Kidney (tissue), 14 donors: Measurements from ENCODE around the gene HAUS8. TPM values are rescaled to one million over a fixed set of nuclear protein-coding genes. Genes with fewer than 3 reads are reported as not detected.
"Not testable (repeated sequence)": the region's sequence is repeated elsewhere in the genome, so short reads cannot be mapped to it uniquely, and the experiment has no call there.

ENCODE experiments used
- DNase-seq, 5 donors: peaks; one replicate each; pipeline ENCODE4 v3.0.0-alpha.2; 2013 to 2020
- FAIRE-seq: peaks from 2 replicates; lab custom pipeline; 2012; peaks lifted over from hg19 to GRCh38; lab: Jason Lieb, UNC
- H3K27ac ChIP-seq, 2 donors: one replicate each; pipeline ENCODE4 v1.7.0; 2013; ENCODE audit warnings: low read depth in 2 of 2, low read length in 2 of 2, inconsistent platforms in 1 of 2
- H3K27me3 ChIP-seq: one replicate; pipeline ENCODE4 v1.7.1; 2013; ENCODE audit warnings: low read length, inconsistent platforms; ENCODE audit not compliant: control insufficient read depth, insufficient read depth
- H3K36me3 ChIP-seq, 3 donors: one replicate each; pipeline versions ENCODE4 v1.7.0 to v1.7.1; 2013; ENCODE audit warnings: low read length in 3 of 3, control low read depth in 1 of 3, inconsistent platforms in 1 of 3; ENCODE audit not compliant: insufficient read depth in 3 of 3, control insufficient read depth in 2 of 3
- H3K4me1 ChIP-seq, 3 donors: one replicate each; pipeline versions ENCODE4 v1.7.0 to v1.7.1; 2013; ENCODE audit warnings: low read length in 3 of 3, inconsistent platforms in 1 of 3, low read depth in 1 of 3; ENCODE audit not compliant: control insufficient read depth in 2 of 3, insufficient read depth in 2 of 3
- H3K4me3 ChIP-seq, 3 donors: one replicate each; pipeline versions ENCODE4 v1.7.0 to v1.8.1; 2013; ENCODE audit warnings: low read length in 3 of 3, control low read depth in 1 of 3, inconsistent platforms in 1 of 3
- H3K9ac ChIP-seq, 3 donors: one replicate each; pipeline versions ENCODE4 v1.7.0 to v1.7.1; 2013; ENCODE audit warnings: low read length in 3 of 3, control low read depth in 1 of 3, inconsistent platforms in 1 of 3
- H3K9me3 ChIP-seq, 3 donors: one replicate each; pipeline versions ENCODE4 v1.7.0 to v1.7.1; 2013; ENCODE audit warnings: low read length in 3 of 3, control low read depth in 1 of 3, inconsistent platforms in 1 of 3; ENCODE audit not compliant: control insufficient read depth in 2 of 3, insufficient read depth in 1 of 3
- CTCF ChIP-seq: IDR thresholded peaks from 3 replicates; pipeline ENCODE4 v1.5.1; 2012; ENCODE audit warnings: mild to moderate bottlenecking, moderate library complexity, borderline replicate concordance; ENCODE audit not compliant: insufficient read depth; ENCODE audit errors: extremely low read depth
- intact Hi-C: fragments of 100-400 bp; cut with DNase I; formaldehyde crosslinking; loops from one replicate; pipeline ENCODE4 v1.11.1; 2022
- polyA plus RNA-seq: library from polyadenylated mRNA; stranded (reverse); fragments of 350-450 nt; fragmentation: Illumina TruSeq; extraction: RNeasy Lipid Tissue Mini Kit (QIAGEN cat#74804); gene quantifications from one replicate; pipeline ENCODE4 v1.2.3, GENCODE V29; 2014; ENCODE audit warnings: low read depth, low replicate concordance; ENCODE audit not compliant: insufficient read depth
- total RNA-seq: library from RNA; stranded (reverse); fragmentation: NEBNext Ultra II Directional; extraction: Animal tissue kit (Norgen Biotek cat#: 25700); gene quantifications from one replicate; pipeline ENCODE4 v1.2.1, GENCODE V29; 2021
- donor health status: control.
- donor health status: control.
- donor health status: control.
- donor health status: control.
- donor health status: control.
- donor health status: DM: yes; HTN: yes; CAD: no.
- donor health status: Normal renal cell carcinoma (clear cell type).

The HAUS8 gene
- total and polyA plus RNA-seq, 2 donors from 2014 or later: 5.2 to 6.9 TPM

GRCh38 chr19:17098326-17098725, 23.1 kb upstream of the HAUS8 start:
- Histone ChIP-seq H3K36me3 (peaks cover 0 to 4% (median 3%) of the 10 kb centered on the region in 3 donors), H3K27ac (no peak overlapping the region), H3K4me1 (peaks cover 0 to 2% (median 0%) of the 10 kb centered on the region in 3 donors), H3K9me3 (no peaks in the 10 kb centered on the region), H3K27me3 (no peaks in the 10 kb centered on the region), H3K4me3 (no peak overlapping the region), H3K9ac (no peak overlapping the region)
- intact Hi-C loops: no loop called here
- no peak for TF ChIP-seq CTCF
- no peak for FAIRE-seq
- DNase-seq: no peak

- Histone ChIP-seq H3K36me3 (peaks cover 0 to 4% (median 0%) of the 10 kb centered on the region in 3 donors), H3K27me3 (no peaks in the 10 kb centered on the region), H3K27ac (peak overlapping the region in 1 of 2 donors; percentile 45), H3K4me3 (no peak overlapping the region), H3K9me3 (no peaks in the 10 kb centered on the region), H3K4me1 (peaks cover 0 to 2% (median 0%) of the 10 kb centered on the region in 3 donors), H3K9ac (no peak overlapping the region)
- intact Hi-C loops: no loop called here
- DNase-seq (no peak), FAIRE-seq (no peak)
- no peak for TF ChIP-seq CTCF
Observed at GRCh38 chr19:17097593-17098126, 22.4 kb upstream of the HAUS8 start.

- peaks cover 0 to 2% (median 0%) of the 10 kb centered on the region in 3 donors for H3K4me1 ChIP-seq
- H3K9ac ChIP-seq: no peak overlapping the region
- FAIRE-seq (no peak), DNase-seq (no peak)
- no peaks in the 10 kb centered on the region for H3K36me3 ChIP-seq
- H3K27ac ChIP-seq: peak overlapping the region in 1 of 2 donors; percentile 74
- no peak for TF ChIP-seq CTCF
- intact Hi-C loops: no loop called here
- H3K27me3 ChIP-seq: no peaks in the 10 kb centered on the region
- no peaks in the 10 kb centered on the region for H3K9me3 ChIP-seq
- no peak overlapping the region for H3K4me3 ChIP-seq
Observed at GRCh38 chr19:17095141-17095919, 20.1 kb upstream of the HAUS8 start.

GRCh38 chr19:17094694-17095093, 19.4 kb upstream of the HAUS8 start:
- H3K9me3 ChIP-seq, H3K4me1 ChIP-seq, H3K4me3 ChIP-seq, intact Hi-C loops, H3K36me3 ChIP-seq, DNase-seq, H3K9ac ChIP-seq, FAIRE-seq, H3K27me3 ChIP-seq: not testable (repeated sequence)
- peak overlapping the region in 1 of 2 donors; percentile 74 for H3K27ac ChIP-seq
